H9 (cell line): ENCODE data around the gene STAT3. TPM values are rescaled to one million over a fixed set of nuclear protein-coding genes. Genes with fewer than 3 reads are reported as not detected.

Experiments used
- DNase-seq: peaks from one replicate; pipeline ENCODE4 v3.0.0-alpha.2; 2017
- H2AFZ ChIP-seq: one replicate; pipeline ENCODE4 v1.6.1; 2013; ENCODE audit warnings: mild to moderate bottlenecking, low read length, control low read depth, moderate library complexity
- H2AK5ac ChIP-seq: 2 replicates; pipeline ENCODE4 v1.6.1; 2013; ENCODE audit warnings: low read length, control low read depth, mixed read lengths; ENCODE audit not compliant: insufficient read length
- H2BK120ac ChIP-seq: one replicate; pipeline ENCODE4 v1.6.1; 2013; ENCODE audit warnings: low read depth, mild to moderate bottlenecking, low read length, control low read depth, inconsistent platforms; ENCODE audit not compliant: poor library complexity, severe bottlenecking
- H2BK12ac ChIP-seq: 2 replicates; pipeline ENCODE4 v1.6.1; 2013; ENCODE audit warnings: low read length, control low read depth, mixed read lengths, low read depth; ENCODE audit not compliant: insufficient read length
- H2BK15ac ChIP-seq: 2 replicates; pipeline ENCODE4 v1.6.1; 2013; ENCODE audit warnings: low read depth, low read length, control low read depth
- H2BK20ac ChIP-seq: one replicate; pipeline ENCODE4 v1.6.1; 2013; ENCODE audit warnings: low read depth, mild to moderate bottlenecking, low read length, control low read depth, inconsistent platforms; ENCODE audit not compliant: poor library complexity, severe bottlenecking
- H2BK5ac ChIP-seq: 2 replicates; pipeline ENCODE4 v1.6.1; 2013; ENCODE audit warnings: low read length, control low read depth, mixed read lengths; ENCODE audit not compliant: insufficient read length
- H3K14ac ChIP-seq: 2 replicates; pipeline ENCODE4 v1.6.1; 2013; ENCODE audit warnings: low read length, control low read depth; ENCODE audit not compliant: insufficient read depth
- H3K18ac ChIP-seq: 2 replicates; pipeline ENCODE4 v1.6.1; 2013; ENCODE audit warnings: low read depth, mild to moderate bottlenecking, mixed read lengths, low read length, control low read depth; ENCODE audit not compliant: insufficient read length
- H3K23ac ChIP-seq: 2 replicates; pipeline ENCODE4 v1.6.1; 2013; ENCODE audit warnings: low read length, control low read depth, mixed read lengths, low read depth; ENCODE audit not compliant: insufficient read length
- H3K23me2 ChIP-seq: 2 replicates; pipeline ENCODE4 v1.6.1; 2013; ENCODE audit warnings: low read depth, mild to moderate bottlenecking, mixed read lengths, low read length, control low read depth; ENCODE audit not compliant: insufficient read length, poor library complexity, severe bottlenecking
- H3K27ac ChIP-seq: 2 replicates; pipeline ENCODE4 v1.5.1; 2013; ENCODE audit warnings: low read length, control low read depth, mixed read lengths, low read depth; ENCODE audit not compliant: insufficient read length
- H3K27me3 ChIP-seq: 2 replicates; pipeline ENCODE4 v1.6.1; 2013; ENCODE audit warnings: low read length, control low read depth, inconsistent platforms; ENCODE audit not compliant: insufficient read depth
- H3K4ac ChIP-seq: 2 replicates; pipeline ENCODE4 v1.6.1; 2013; ENCODE audit warnings: low read depth, mild to moderate bottlenecking, control low read depth, inconsistent platforms, low read length, moderate library complexity
- H3K4me1 ChIP-seq: 2 replicates; pipeline ENCODE4 v1.6.1; 2013; ENCODE audit warnings: low read length, control low read depth, inconsistent platforms; ENCODE audit not compliant: insufficient read depth
- H3K4me2 ChIP-seq: 2 replicates; pipeline ENCODE4 v1.6.1; 2013; ENCODE audit warnings: low read length, control low read depth, mixed read lengths; ENCODE audit not compliant: insufficient read length, insufficient read depth
- H3K56ac ChIP-seq: 2 replicates; pipeline ENCODE4 v1.6.1; 2013; ENCODE audit warnings: low read depth, mild to moderate bottlenecking, mixed read lengths, low read length, control low read depth; ENCODE audit not compliant: insufficient read length
- H3K79me1 ChIP-seq: 2 replicates; pipeline ENCODE4 v1.6.1; 2013; ENCODE audit warnings: low read depth, mild to moderate bottlenecking, moderate library complexity, low read length, control low read depth, inconsistent platforms; ENCODE audit not compliant: insufficient read depth, poor library complexity, severe bottlenecking
- H3K79me2 ChIP-seq: 2 replicates; pipeline ENCODE4 v1.6.1; 2013; ENCODE audit warnings: low read length, control low read depth, inconsistent platforms; ENCODE audit not compliant: insufficient read depth
- H3K9ac ChIP-seq: 2 replicates; pipeline ENCODE4 v1.6.1; 2013; ENCODE audit warnings: low read length, control low read depth, mixed read lengths; ENCODE audit not compliant: insufficient read length; ENCODE audit errors: extremely low read depth
- H3K9me3 ChIP-seq: one replicate; pipeline ENCODE4 v1.6.1; 2013; ENCODE audit warnings: low read depth, low read length, inconsistent platforms; ENCODE audit not compliant: control insufficient read depth
- H3T11ph ChIP-seq: one replicate; pipeline ENCODE4 v1.6.1; 2013; ENCODE audit warnings: mild to moderate bottlenecking, low read length, control low read depth, inconsistent platforms
- H4K20me1 ChIP-seq: one replicate; pipeline ENCODE4 v1.6.1; 2013; ENCODE audit not compliant: control insufficient read depth, insufficient read length, insufficient read depth
- H4K5ac ChIP-seq: 2 replicates; pipeline ENCODE4 v1.6.1; 2013; ENCODE audit warnings: low read depth, mild to moderate bottlenecking, mixed read lengths, low read length, control low read depth; ENCODE audit not compliant: insufficient read length
- H4K8ac ChIP-seq: replicated peaks from 2 replicates; pipeline ENCODE4 v1.6.1; 2013; ENCODE audit warnings: low read length, control low read depth, mixed read lengths, low read depth; ENCODE audit not compliant: insufficient read length
- H4K91ac ChIP-seq: 2 replicates; pipeline ENCODE4 v1.6.1; 2013; ENCODE audit warnings: low read depth, mild to moderate bottlenecking, moderate library complexity, mixed read lengths, low read length, control low read depth; ENCODE audit not compliant: insufficient read length
- H3K27ac Mint-ChIP-seq, 3 experiments: 2 replicates in 2 of 3; 3 replicates in 1 of 3; pipeline ENCODE4 v1.8.0; 2020 to 2021; ENCODE audit warnings: mixed read lengths in 3 of 3, mild to moderate bottlenecking in 1 of 3, moderate library complexity in 1 of 3
- H3K27me3 Mint-ChIP-seq: 2 replicates; pipeline ENCODE4 v1.8.0; 2021; ENCODE audit warnings: low read depth, mild to moderate bottlenecking, moderate library complexity, mixed read lengths
- H3K36me3 Mint-ChIP-seq, 3 experiments: 2 replicates in 2 of 3; 3 replicates in 1 of 3; pipeline ENCODE4 v1.8.0; 2020 to 2021; ENCODE audit warnings: low read depth in 3 of 3, mixed read lengths in 3 of 3; ENCODE audit not compliant: insufficient read depth in 1 of 3
- H3K4me1 Mint-ChIP-seq, 2 experiments: 2 replicates each; pipeline ENCODE4 v1.8.0; 2020; ENCODE audit warnings: mixed read lengths in 2 of 2
- H3K4me3 Mint-ChIP-seq, 2 experiments: 2 replicates in 1 of 2; 3 replicates in 1 of 2; pipeline ENCODE4 v1.8.0; 2020 to 2021; ENCODE audit warnings: mild to moderate bottlenecking in 2 of 2, mixed read lengths in 2 of 2, moderate library complexity in 1 of 2
- H3K9me3 Mint-ChIP-seq, 2 experiments: 2 replicates in 1 of 2; 3 replicates in 1 of 2; pipeline ENCODE4 v1.8.0; 2020; ENCODE audit warnings: mild to moderate bottlenecking in 2 of 2, mixed read lengths in 2 of 2, moderate library complexity in 1 of 2
- WGBS: extraction: QIAGEN DNeasy Blood & Tissue Kit; methylation state at CpG from one replicate; pipeline ENCODE4 v1.1.7; 2013; ENCODE audit warnings: missing lambda C conversion rate, low lambda C conversion rate, mixed read lengths; ENCODE audit not compliant: insufficient read length; ENCODE audit errors: extremely low coverage; 5-methylcytosine and 5-hydroxymethylcytosine counted together
- total RNA-seq: library from RNA; stranded (reverse); gene quantifications from 2 replicates; pipeline ENCODE4 v1.2.1, GENCODE V29; 2021
- TF ChIP-seq, protein P1 (sequence below): fragments of 200-600 bp; sonication (generic); conservative IDR thresholded peaks from 3 replicates; pipeline ENCODE4 v1.8.0; 2021; ENCODE audit warnings: antibody characterized with exemption, mild to moderate bottlenecking

Gene STAT3
- total RNA-seq, 1 experiment from 2014 or later: 83.2 TPM

DNA sequence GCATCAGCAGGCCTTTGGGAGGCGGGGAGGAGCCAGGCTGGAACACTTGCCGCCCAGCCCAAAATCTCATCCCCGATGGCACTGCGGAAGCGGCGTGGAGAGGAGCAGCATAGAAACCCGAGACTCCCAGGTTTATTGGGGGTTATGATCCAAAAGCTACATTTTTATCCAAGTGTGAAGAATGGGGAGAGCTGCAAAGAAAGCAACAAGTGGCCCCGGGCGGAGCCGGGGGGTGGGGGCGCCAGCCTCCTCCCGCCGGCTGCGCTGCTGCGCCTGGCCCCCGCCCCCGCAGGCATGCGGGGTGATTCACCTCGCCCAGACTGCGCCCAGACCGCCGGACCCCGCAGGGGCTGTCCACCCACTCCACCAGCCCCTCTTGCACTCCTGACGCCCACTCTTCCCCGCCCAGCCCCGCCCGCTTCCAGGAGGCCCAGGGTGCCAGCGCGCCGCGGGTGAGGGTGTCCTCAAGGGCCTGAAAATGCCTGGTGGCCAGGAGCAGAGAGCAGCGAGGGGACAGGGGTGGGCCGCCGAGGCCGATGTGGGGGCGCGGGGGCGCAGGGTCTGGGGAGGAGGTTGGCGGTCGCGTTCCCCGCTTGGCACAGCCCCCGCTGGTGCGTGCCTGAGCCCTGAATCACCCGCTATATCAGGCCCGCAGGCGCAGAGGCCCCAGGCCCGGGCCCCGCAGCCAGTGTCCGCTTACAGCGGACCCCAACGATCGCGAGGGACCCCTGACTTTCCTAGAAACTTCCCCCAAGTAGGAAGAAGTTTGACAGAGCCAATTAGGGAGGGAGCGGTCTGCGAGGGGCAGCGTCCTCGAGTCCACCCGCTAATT lies 33.5 kb upstream of the STAT3 start:
- Mint-ChIP-seq H3K4me1 (peaks cover 30 to 37% of the 10 kb centered on the region in 2 experiments), H3K4me3 (peak overlapping the region; percentile 88 to 93), H3K9me3 (no peaks in the 10 kb centered on the region; a peak in 1 of 5 replicates), H3K36me3 (peaks cover 0 to 2% (median 0%) of the 10 kb centered on the region in 3 experiments; a peak in 3 of 7 replicates), H3K27me3 (peaks cover 23% of the 10 kb centered on the region), H3K27ac (no peak overlapping the region)
- H2BK120ac ChIP-seq: no peak overlapping the region
- H3K4ac ChIP-seq: no peak overlapping the region
- H3K27ac ChIP-seq: no peak overlapping the region
- H2AK5ac ChIP-seq: no peak overlapping the region
- H4K20me1 ChIP-seq: no peaks in the 10 kb centered on the region
- H3K14ac ChIP-seq: no peak overlapping the region
- H3K18ac ChIP-seq: no peak overlapping the region
- DNase-seq: peak; percentile 57
- TF ChIP-seq, protein P1, sequence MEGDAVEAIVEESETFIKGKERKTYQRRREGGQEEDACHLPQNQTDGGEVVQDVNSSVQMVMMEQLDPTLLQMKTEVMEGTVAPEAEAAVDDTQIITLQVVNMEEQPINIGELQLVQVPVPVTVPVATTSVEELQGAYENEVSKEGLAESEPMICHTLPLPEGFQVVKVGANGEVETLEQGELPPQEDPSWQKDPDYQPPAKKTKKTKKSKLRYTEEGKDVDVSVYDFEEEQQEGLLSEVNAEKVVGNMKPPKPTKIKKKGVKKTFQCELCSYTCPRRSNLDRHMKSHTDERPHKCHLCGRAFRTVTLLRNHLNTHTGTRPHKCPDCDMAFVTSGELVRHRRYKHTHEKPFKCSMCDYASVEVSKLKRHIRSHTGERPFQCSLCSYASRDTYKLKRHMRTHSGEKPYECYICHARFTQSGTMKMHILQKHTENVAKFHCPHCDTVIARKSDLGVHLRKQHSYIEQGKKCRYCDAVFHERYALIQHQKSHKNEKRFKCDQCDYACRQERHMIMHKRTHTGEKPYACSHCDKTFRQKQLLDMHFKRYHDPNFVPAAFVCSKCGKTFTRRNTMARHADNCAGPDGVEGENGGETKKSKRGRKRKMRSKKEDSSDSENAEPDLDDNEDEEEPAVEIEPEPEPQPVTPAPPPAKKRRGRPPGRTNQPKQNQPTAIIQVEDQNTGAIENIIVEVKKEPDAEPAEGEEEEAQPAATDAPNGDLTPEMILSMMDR: no peak
- H4K5ac ChIP-seq: no peak overlapping the region
- H2AFZ ChIP-seq: no peak overlapping the region
- no peak overlapping the region for H4K91ac ChIP-seq
- H3K4me2 ChIP-seq: peak overlapping the region; percentile 77
- H3K79me1 ChIP-seq: no peaks in the 10 kb centered on the region
- H3K9ac ChIP-seq: no peak overlapping the region
- H3K79me2 ChIP-seq: no peaks in the 10 kb centered on the region
- no peaks in the 10 kb centered on the region for H3K9me3 ChIP-seq
- no peaks in the 10 kb centered on the region; the same call in 1 of the 2 replicates for H3K27me3 ChIP-seq
- H2BK15ac ChIP-seq: no peak overlapping the region
- no CpG with 5 or more reads among the region's 59 CpGs for WGBS
- H3T11ph ChIP-seq: no peak overlapping the region
- H3K23ac ChIP-seq: no peak overlapping the region
- no peaks in the 10 kb centered on the region; the same call in 1 of the 2 replicates for H3K4me1 ChIP-seq
- no peak overlapping the region for H2BK5ac ChIP-seq
- peaks cover 24% of the 10 kb centered on the region for H3K23me2 ChIP-seq
- H3K56ac ChIP-seq: no peak overlapping the region
- H2BK12ac ChIP-seq: no peak overlapping the region
- no peak overlapping the region for H2BK20ac ChIP-seq
- H4K8ac ChIP-seq: no peak overlapping the region
